ENCODE measurements around the gene MOGAT3.

The MOGAT3 gene, protein sequence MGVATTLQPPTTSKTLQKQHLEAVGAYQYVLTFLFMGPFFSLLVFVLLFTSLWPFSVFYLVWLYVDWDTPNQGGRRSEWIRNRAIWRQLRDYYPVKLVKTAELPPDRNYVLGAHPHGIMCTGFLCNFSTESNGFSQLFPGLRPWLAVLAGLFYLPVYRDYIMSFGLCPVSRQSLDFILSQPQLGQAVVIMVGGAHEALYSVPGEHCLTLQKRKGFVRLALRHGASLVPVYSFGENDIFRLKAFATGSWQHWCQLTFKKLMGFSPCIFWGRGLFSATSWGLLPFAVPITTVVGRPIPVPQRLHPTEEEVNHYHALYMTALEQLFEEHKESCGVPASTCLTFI
- long read RNA-seq, donor 1, result 0 reads
- long read RNA-seq, donor 2, result 0 reads
- long read RNA-seq, donor 3, result 0 reads
- long read RNA-seq, donor 4, result 0 reads
- long read RNA-seq, donor 5, result 0 reads
- long read RNA-seq, donor 6, result 0 reads
- long read RNA-seq, donor 7, partial matches to known transcripts, result 0 of 1 reads
- long read RNA-seq, donor 7, other reads (novel, unspliced or antisense), result 0 of 1 reads
- long read RNA-seq, donor 8, result 0 reads

- no peak for DNase-seq
Observed at GRCh38 chr7:101200862-101201599, at the start of gene MOGAT3. Gene MOGAT3, minus strand, starts transcription at chr7:101201036. Its CDS starts 182 bp downstream, at chr7:101200854.

DNA sequence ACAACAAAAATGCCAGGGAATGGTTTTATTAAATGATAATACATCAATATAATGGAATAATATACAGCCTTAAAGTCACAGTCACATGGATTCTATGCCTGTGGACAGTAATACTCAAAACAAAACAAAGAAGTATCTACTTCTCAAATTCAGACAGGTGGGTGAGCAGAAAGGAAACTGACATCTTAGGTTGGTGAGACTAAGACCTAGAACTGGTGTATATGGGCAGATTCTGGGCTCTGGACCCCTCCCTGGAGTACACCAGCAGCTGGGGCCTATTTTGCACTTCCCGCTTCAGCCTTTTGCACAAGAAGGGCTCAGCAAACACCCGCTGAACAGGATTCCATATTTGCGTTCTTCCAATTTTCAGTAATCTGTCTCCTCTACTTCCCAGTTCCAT is 49.5 kb upstream of the MOGAT3 start:
- DNase-seq, result no peak

- DNase-seq, result no peak
Observed at GRCh38 chr7:101248276-101248675, 47.4 kb upstream of the MOGAT3 start.

DNA sequence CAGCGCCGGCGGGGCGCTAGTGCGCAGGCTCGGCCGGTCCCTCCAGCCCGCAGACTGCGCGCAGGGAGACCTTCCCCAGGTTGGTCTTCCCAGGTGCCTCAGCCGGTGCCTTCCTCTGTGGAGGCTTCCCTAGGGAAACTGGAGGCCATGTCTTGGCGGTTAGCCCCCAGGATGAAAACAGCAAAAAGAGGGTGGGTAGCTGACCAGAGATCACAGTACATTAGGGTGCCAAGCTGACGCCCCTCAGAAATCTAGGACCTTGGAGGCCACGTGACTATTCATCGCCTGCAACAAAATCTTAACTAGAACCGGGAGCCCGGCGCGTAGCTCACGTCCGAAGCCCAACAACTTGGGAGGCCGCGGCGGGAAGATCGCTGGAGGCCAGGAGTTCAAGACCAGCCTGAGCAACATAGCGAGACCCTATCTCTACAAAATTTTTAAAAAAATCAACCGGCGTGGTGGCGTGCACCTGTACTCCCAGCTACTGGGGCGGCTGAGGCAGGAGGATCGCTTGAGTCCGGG is 44.4 kb upstream of the MOGAT3 start:
- no peak for DNase-seq

- peak; percentile 99 for DNase-seq
Observed at GRCh38 chr7:101244375-101245146, 43.7 kb upstream of the MOGAT3 start, which contains the start of gene FIS1. Gene FIS1, minus strand, starts transcription at chr7:101245081. Its CDS starts 77 bp downstream, at chr7:101245004.

DNA sequence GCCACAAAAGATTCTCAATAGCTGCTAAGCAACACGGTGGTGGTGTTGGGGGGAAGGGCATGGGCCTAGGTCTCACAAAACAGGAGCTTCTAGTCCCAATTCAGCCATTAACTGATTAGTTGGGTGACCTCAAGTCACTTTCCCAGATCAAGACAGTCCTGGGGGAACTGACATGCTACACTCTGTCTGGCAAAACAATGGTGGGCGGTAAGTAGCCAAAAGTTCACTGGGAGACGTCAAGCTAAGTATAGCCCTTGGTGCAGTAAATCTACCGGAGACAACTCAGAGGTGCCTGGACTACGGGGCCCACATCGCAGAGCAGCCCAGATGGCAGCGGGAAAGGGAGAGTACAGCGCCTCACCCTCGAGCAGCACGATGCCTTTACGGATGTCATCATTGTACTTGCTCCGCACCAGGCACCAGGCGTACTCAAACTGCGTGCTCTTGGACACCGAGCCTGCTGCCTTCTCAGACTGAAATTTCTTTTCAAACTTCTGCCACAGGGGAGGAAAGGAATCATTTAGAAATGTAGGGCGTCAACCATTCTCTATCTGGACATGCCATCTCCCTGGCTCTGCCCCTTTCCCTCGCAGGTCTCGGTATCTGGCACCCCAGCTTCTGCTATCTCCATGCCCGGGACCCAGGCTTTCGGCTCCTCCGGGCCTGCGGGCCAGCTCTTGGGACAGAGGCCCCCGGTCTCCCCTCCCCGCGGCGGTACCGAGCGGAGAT is 43.0 kb upstream of the MOGAT3 start:
- DNase-seq, result no peak

GRCh38 chr7:101241443-101242349 is 40.9 kb upstream of the MOGAT3 start:
- DNase-seq, result no peak

- no peak for DNase-seq
Observed at GRCh38 chr7:101241015-101241363, 40.2 kb upstream of the MOGAT3 start.

GRCh38 chr7:101240226-101241014 is 39.6 kb upstream of the MOGAT3 start:
- no peak for DNase-seq

- DNase-seq, result no peak
Observed at GRCh38 chr7:101239951-101240220, 39.0 kb upstream of the MOGAT3 start.

- DNase-seq, result no peak
Observed at GRCh38 chr7:101239191-101239950, 38.5 kb upstream of the MOGAT3 start.

GRCh38 chr7:101238226-101239182 is 37.7 kb upstream of the MOGAT3 start:
- no peak for DNase-seq

DNA sequence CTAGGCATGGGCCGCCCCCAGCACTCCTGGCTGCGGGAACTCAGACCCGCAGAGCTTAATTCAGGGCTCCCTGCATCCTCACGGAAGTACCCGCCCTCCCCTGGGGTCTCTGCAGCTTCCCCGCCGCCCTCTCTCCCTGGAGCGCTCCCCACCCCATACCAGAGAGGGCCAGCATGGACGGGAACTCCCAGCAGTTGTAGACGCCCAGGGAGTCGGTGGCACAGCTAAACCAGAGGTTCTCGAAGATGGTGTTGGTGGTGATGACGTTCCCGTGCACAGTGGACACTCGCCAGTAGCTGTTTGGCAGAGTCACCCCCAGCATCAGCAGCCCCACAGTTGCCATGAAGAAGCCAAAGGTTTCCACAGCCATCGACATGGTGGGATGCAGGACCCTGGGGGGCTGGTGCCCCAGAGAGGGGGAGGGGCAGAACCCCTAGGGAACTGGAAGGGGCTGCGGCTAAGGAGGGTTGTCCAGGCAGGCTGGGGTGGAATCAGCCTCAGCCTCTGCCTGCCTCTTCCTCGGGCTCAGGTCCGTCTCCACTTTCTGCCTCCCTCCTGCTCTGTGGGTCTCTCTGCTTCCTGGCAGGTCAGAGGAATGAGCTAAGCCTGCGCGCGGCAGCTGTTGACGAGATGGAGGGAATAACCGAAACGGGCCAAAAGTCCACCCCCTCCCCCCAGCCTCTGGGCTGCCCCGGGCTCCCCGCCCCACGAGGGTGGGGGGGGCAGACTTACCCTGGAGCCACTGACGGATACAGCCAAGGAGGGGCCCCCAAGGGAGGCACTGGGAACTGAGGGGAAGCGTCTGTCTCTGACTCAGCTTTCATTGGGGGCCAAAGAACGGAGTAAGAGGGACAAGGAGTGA is 36.6 kb upstream of the MOGAT3 start, which contains the start of gene CLDN15:
Gene CLDN15, minus strand, starts transcription at position 597 of the 862 bp plus-strand sequence. Its CDS starts 221 bp downstream, at position 376.
- DNase-seq, result no peak

GRCh38 chr7:101236292-101236835 is 35.5 kb upstream of the MOGAT3 start:
- no peak for DNase-seq

- DNase-seq, result no peak
Observed at GRCh38 chr7:101235522-101235921, 34.7 kb upstream of the MOGAT3 start.

DNA sequence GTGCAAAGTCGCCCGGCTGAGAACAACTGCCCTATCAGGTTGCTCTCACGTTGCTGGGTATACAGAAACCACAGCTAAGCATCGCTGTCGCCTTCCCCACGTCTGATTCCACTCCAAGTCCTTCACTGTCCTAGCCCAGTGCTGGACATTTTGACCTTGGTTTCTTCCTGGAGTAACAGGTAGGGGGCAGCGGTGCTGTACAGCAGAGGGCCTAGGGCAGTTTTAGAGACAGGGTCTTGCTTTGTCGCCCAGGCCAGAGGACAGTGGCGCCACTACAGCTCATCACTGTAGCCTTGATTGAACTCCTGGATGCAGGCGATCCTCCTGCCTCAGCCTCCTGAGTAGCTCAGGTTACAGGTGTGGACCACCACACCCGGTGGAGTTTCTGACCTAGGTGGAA is 34.2 kb upstream of the MOGAT3 start:
- no peak for DNase-seq
